Muscle layer of colon (tissue), 2 donors: ENCODE measurements around the gene MSRB2.

Experiments
- H3K27ac ChIP-seq: one replicate; pipeline ENCODE4 v1.7.0; 2013; ENCODE audit warnings: low read depth, mild to moderate bottlenecking, low read length, moderate library complexity
- H3K27me3 ChIP-seq, 2 donors: one replicate each; pipeline ENCODE4 v1.7.0; 2013; ENCODE audit warnings: low read length in 2 of 2, mild to moderate bottlenecking in 2 of 2; ENCODE audit not compliant: insufficient read depth in 2 of 2, control insufficient read depth in 1 of 2
- H3K36me3 ChIP-seq: one replicate; pipeline ENCODE4 v1.7.0; 2013; ENCODE audit warnings: mild to moderate bottlenecking, low read length; ENCODE audit not compliant: insufficient read depth
- H3K4me1 ChIP-seq: one replicate; pipeline ENCODE4 v1.7.0; 2013; ENCODE audit warnings: mild to moderate bottlenecking, low read length; ENCODE audit not compliant: insufficient read depth
- H3K4me3 ChIP-seq, 2 donors: one replicate each; pipeline ENCODE4 v1.7.0; 2013; ENCODE audit warnings: low read length in 2 of 2, low read depth in 1 of 2, mild to moderate bottlenecking in 1 of 2, moderate library complexity in 1 of 2
- H3K9ac ChIP-seq: one replicate; pipeline ENCODE4 v1.7.0; 2013; ENCODE audit warnings: low read length
- H3K9me3 ChIP-seq: one replicate; pipeline ENCODE4 v1.7.0; 2013; ENCODE audit warnings: mild to moderate bottlenecking, low read length
- donor health status: abdominal sarcoma.
- donor health status: Adenocarcinoma of cecum.

The MSRB2 gene

GRCh38 chr10:23136462-23136861, 41.1 kb downstream of the MSRB2 start:
- H3K9me3 ChIP-seq = no peaks in the 10 kb centered on the region
- no peak overlapping the region for H3K27ac ChIP-seq
- H3K4me1 ChIP-seq = no peaks in the 10 kb centered on the region
- H3K27me3 ChIP-seq = no peaks in the 10 kb centered on the region
- H3K9ac ChIP-seq = no peak overlapping the region
- no peaks in the 10 kb centered on the region for H3K36me3 ChIP-seq
- H3K4me3 ChIP-seq = no peak overlapping the region

GRCh38 chr10:23139677-23140076, 44.3 kb downstream of the MSRB2 start:
- Histone ChIP-seq H3K27me3 (no peaks in the 10 kb centered on the region), H3K4me1 (no peaks in the 10 kb centered on the region), H3K9me3 (no peaks in the 10 kb centered on the region), H3K27ac (no peak overlapping the region), H3K4me3 (no peak overlapping the region), H3K36me3 (no peaks in the 10 kb centered on the region), H3K9ac (no peak overlapping the region)

GRCh38 chr10:23141995-23142394, 46.6 kb downstream of the MSRB2 start:
- H3K4me1 ChIP-seq = no peaks in the 10 kb centered on the region
- H3K4me3 ChIP-seq = no peak overlapping the region
- no peak overlapping the region for H3K27ac ChIP-seq
- no peaks in the 10 kb centered on the region for H3K9me3 ChIP-seq
- H3K9ac ChIP-seq = no peak overlapping the region
- no peaks in the 10 kb centered on the region for H3K36me3 ChIP-seq
- no peaks in the 10 kb centered on the region for H3K27me3 ChIP-seq

GRCh38 chr10:23146258-23146657, 50.9 kb downstream of the MSRB2 start:
- Histone ChIP-seq H3K4me3 (no peak overlapping the region), H3K27me3 (no peaks in the 10 kb centered on the region), H3K9me3 (no peaks in the 10 kb centered on the region), H3K36me3 (no peaks in the 10 kb centered on the region), H3K4me1 (no peaks in the 10 kb centered on the region), H3K9ac (no peak overlapping the region), H3K27ac (no peak overlapping the region)

- Histone ChIP-seq H3K27ac (no peak overlapping the region), H3K36me3 (no peaks in the 10 kb centered on the region), H3K4me3 (no peak overlapping the region), H3K4me1 (no peaks in the 10 kb centered on the region), H3K9ac (no peak overlapping the region), H3K27me3 (no peaks in the 10 kb centered on the region), H3K9me3 (no peaks in the 10 kb centered on the region)
Measured at GRCh38 chr10:23147035-23147434, 51.7 kb downstream of the MSRB2 start.

GRCh38 chr10:23148214-23148613, 52.8 kb downstream of the MSRB2 start:
- no peak overlapping the region for H3K27ac ChIP-seq
- H3K4me3 ChIP-seq = no peak overlapping the region
- no peaks in the 10 kb centered on the region for H3K4me1 ChIP-seq
- H3K36me3 ChIP-seq = no peaks in the 10 kb centered on the region
- no peaks in the 10 kb centered on the region for H3K27me3 ChIP-seq
- no peak overlapping the region for H3K9ac ChIP-seq
- H3K9me3 ChIP-seq = no peaks in the 10 kb centered on the region

- H3K9ac ChIP-seq = no peak overlapping the region
- H3K9me3 ChIP-seq = no peaks in the 10 kb centered on the region
- no peak overlapping the region for H3K4me3 ChIP-seq
- no peaks in the 10 kb centered on the region for H3K27me3 ChIP-seq
- H3K36me3 ChIP-seq = no peaks in the 10 kb centered on the region
- no peak overlapping the region for H3K27ac ChIP-seq
- no peaks in the 10 kb centered on the region for H3K4me1 ChIP-seq
Measured at GRCh38 chr10:23150091-23150490, 54.7 kb downstream of the MSRB2 start.

GRCh38 chr10:23150610-23151009, 55.2 kb downstream of the MSRB2 start:
- Histone ChIP-seq H3K36me3 (no peaks in the 10 kb centered on the region), H3K9me3 (no peaks in the 10 kb centered on the region), H3K4me3 (no peak overlapping the region), H3K27me3 (no peaks in the 10 kb centered on the region), H3K4me1 (no peaks in the 10 kb centered on the region), H3K9ac (no peak overlapping the region), H3K27ac (no peak overlapping the region)

GRCh38 chr10:23151071-23151470, 55.7 kb downstream of the MSRB2 start:
- Histone ChIP-seq H3K27me3 (no peaks in the 10 kb centered on the region), H3K9me3 (no peaks in the 10 kb centered on the region), H3K9ac (no peak overlapping the region), H3K4me1 (no peaks in the 10 kb centered on the region), H3K4me3 (no peak overlapping the region), H3K36me3 (no peaks in the 10 kb centered on the region), H3K27ac (no peak overlapping the region)

- H3K9ac ChIP-seq = no peak overlapping the region
- H3K4me1 ChIP-seq = no peaks in the 10 kb centered on the region
- no peak overlapping the region for H3K27ac ChIP-seq
- no peak overlapping the region for H3K4me3 ChIP-seq
- H3K36me3 ChIP-seq = no peaks in the 10 kb centered on the region
- peaks cover 0 to 6% of the 10 kb centered on the region in 2 donors for H3K27me3 ChIP-seq
- H3K9me3 ChIP-seq = no peaks in the 10 kb centered on the region
Measured at GRCh38 chr10:23155169-23155568, 59.8 kb downstream of the MSRB2 start.

GRCh38 chr10:23156447-23157150, 61.2 kb downstream of the MSRB2 start:
- no peaks in the 10 kb centered on the region for H3K9me3 ChIP-seq
- no peaks in the 10 kb centered on the region for H3K36me3 ChIP-seq
- no peak overlapping the region for H3K4me3 ChIP-seq
- H3K27ac ChIP-seq = no peak overlapping the region
- no peaks in the 10 kb centered on the region for H3K4me1 ChIP-seq
- no peak overlapping the region for H3K9ac ChIP-seq
- peaks cover 0 to 6% of the 10 kb centered on the region in 2 donors for H3K27me3 ChIP-seq

- Histone ChIP-seq H3K4me1 (no peaks in the 10 kb centered on the region), H3K4me3 (no peak overlapping the region), H3K27ac (no peak overlapping the region), H3K36me3 (no peaks in the 10 kb centered on the region), H3K9ac (no peak overlapping the region), H3K27me3 (peaks cover 0 to 6% of the 10 kb centered on the region in 2 donors), H3K9me3 (no peaks in the 10 kb centered on the region)
Measured at GRCh38 chr10:23157239-23157681, 61.9 kb downstream of the MSRB2 start.
